Stomach (tissue), 4 donors: ENCODE measurements around the gene FAM83F.

Source experiments
- CTCF ChIP-seq, 7 experiments: fragments of 450-650 bp in 4 of 7; fragments of 200-600 bp in 3 of 7; sonication (generic) in 3 of 7; IDR thresholded peaks; one replicate each; pipeline ENCODE4 v1.5.1; 2016 to 2019; ENCODE audit warnings: antibody characterized with exemption in 7 of 7, control low read depth in 2 of 7, mild to moderate bottlenecking in 1 of 7
- POLR2A ChIP-seq, 4 donors: fragments of 450-650 bp; IDR thresholded peaks; one replicate each; pipeline ENCODE4 v1.6.1; 2016; ENCODE audit warnings: antibody characterized with exemption in 4 of 4, control low read depth in 2 of 4, mild to moderate bottlenecking in 1 of 4, moderate library complexity in 1 of 4
- POLR2AphosphoS5 ChIP-seq, 3 donors: sonication (generic); formaldehyde crosslinking; IDR thresholded peaks; one replicate each; pipeline ENCODE4 v1.6.1; 2016; ENCODE audit warnings: antibody characterized with exemption in 3 of 3

- TF ChIP-seq POLR2A (IDR thresholded peaks at IDR 0.05) (no peak), POLR2AphosphoS5 (IDR thresholded peaks at IDR 0.05) (no peak), CTCF (IDR thresholded peaks at IDR 0.05) (no peak)
Measured at GRCh38 chr22:40037320-40037719, 42.6 kb downstream of the FAM83F start.
